Transverse colon (tissue), 4 donors: ENCODE data around the gene GMNN. TPM values are rescaled to one million over a fixed set of nuclear protein-coding genes. Genes with fewer than 3 reads are reported as not detected.

ENCODE experiments used
- DNase-seq: peaks from one replicate; pipeline ENCODE4 v3.0.0-alpha.2; 2019
- H3K27ac ChIP-seq, 4 donors: fragments of 200-600 bp; sonication (generic); 2 replicates each; pipeline ENCODE4 v1.5.1; 2016 to 2018; ENCODE audit warnings: inconsistent platforms in 4 of 4
- H3K27me3 ChIP-seq: fragments of 200-600 bp; sonication (generic); 2 replicates; pipeline ENCODE4 v1.5.1; 2017; ENCODE audit warnings: inconsistent platforms
- H3K36me3 ChIP-seq, 4 donors: fragments of 200-600 bp; sonication (generic); 2 replicates each; pipeline ENCODE4 v1.5.1; 2017 to 2019; ENCODE audit warnings: inconsistent platforms in 4 of 4
- H3K4me1 ChIP-seq, 4 donors: fragments of 200-600 bp; sonication (generic); 2 replicates each; pipeline ENCODE4 v1.5.1; 2017 to 2020; ENCODE audit warnings: inconsistent platforms in 4 of 4
- H3K4me3 ChIP-seq, 4 donors: fragments of 200-600 bp; sonication (generic); 1 replicate in 1 of 4; 2 replicates in 3 of 4; pipeline versions ENCODE4 v1.5.1 to v1.6.1; 2017 to 2019; ENCODE audit warnings: inconsistent platforms in 4 of 4
- H3K9me3 ChIP-seq, 2 donors: fragments of 200-600 bp; sonication (generic); 2 replicates each; pipeline ENCODE4 v1.5.1; 2017 to 2019; ENCODE audit warnings: inconsistent platforms in 2 of 2
- EP300 ChIP-seq: sonication (generic); formaldehyde crosslinking; IDR thresholded peaks from one replicate; pipeline ENCODE4 v1.6.1; 2017; ENCODE audit warnings: antibody characterized with exemption, low read depth
- POLR2A ChIP-seq: fragments of 450-650 bp; IDR thresholded peaks from one replicate; pipeline ENCODE4 v1.6.1; 2016; ENCODE audit warnings: antibody characterized with exemption, mild to moderate bottlenecking, moderate library complexity
- POLR2AphosphoS5 ChIP-seq, 3 donors: sonication (generic); formaldehyde crosslinking; IDR thresholded peaks; one replicate each; pipeline ENCODE4 v1.6.1; 2016; ENCODE audit warnings: antibody characterized with exemption in 3 of 3
- WGBS, 2 donors: methylation state at CpG; one replicate each; pipeline ENCODE4 v1.1.5; 2018; ENCODE audit warnings: low coverage in 1 of 2; 5-methylcytosine and 5-hydroxymethylcytosine counted together
- in situ Hi-C, 4 donors: fragments of 200-750 bp; cut with MboI; loops; one replicate each; pipeline versions ENCODE4 v1.15.0 to v1.15.1; 2017; ENCODE audit warnings: low sequenced_read_pairs in 3 of 4, low pct_ligation_motif_present in 1 of 4, low pct_unique_long_range_greater_than_20kb in 1 of 4
- intact Hi-C: fragments of 100-400 bp; cut with DNase I; formaldehyde crosslinking; loops from one replicate; pipeline ENCODE4 v1.15.1; 2023; ENCODE audit warnings: low total_unique reads
- total RNA-seq, 4 donors: library from RNA; depleted of rRNA; stranded (reverse); fragments of >200 nt; gene quantifications; one replicate each; pipeline ENCODE4 v1.1.0, GENCODE V29; 2016
- TF ChIP-seq, protein P1 (sequence below), 5 experiments: fragments of 200-600 bp in 3 of 5; fragments of 450-650 bp in 2 of 5; sonication (generic) in 3 of 5; IDR thresholded peaks; 1 replicate in 2 of 5; 2 replicates in 3 of 5; pipeline ENCODE4 v1.5.1; 2016 to 2017; ENCODE audit warnings: antibody characterized with exemption in 5 of 5, inconsistent platforms in 3 of 5, mild to moderate bottlenecking in 2 of 5, moderate library complexity in 1 of 5

The GMNN gene
- total RNA-seq, 4 donors from 2014 or later, result 8.2 to 45.7 (median 23.2) TPM

DNA sequence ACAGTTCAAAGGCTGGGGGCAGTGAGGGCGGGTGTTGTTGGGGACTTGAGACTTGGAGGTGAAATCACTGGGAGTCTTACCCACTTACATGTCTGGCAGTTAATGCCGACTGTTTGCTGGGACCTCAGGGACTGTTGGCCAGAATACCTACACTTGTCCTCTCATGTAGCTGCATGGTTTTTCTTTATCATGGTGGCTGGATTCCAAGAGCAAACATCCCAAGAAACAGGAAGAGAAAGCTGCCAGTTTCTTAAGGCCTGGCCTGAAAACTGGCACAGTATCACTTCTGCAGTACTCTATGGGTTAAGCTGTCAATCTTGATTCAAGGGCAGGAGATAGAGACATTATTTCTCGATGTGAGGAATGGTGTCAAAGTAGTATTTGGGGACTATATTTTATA lies 36.0 kb upstream of the GMNN start:
- Histone ChIP-seq H3K4me1 (peaks cover 0 to 8% (median 0%) of the 10 kb centered on the region in 4 donors), H3K9me3 (no peaks in the 10 kb centered on the region), H3K27me3 (no peaks in the 10 kb centered on the region), H3K4me3 (no peak overlapping the region), H3K27ac (no peak overlapping the region), H3K36me3 (no peaks in the 10 kb centered on the region)
- intact Hi-C loops, result no loop called here
- WGBS, 2 donors, result 63 to 72% methylated on average over 3 of the region's 3 CpGs
- DNase-seq, result no peak
- TF ChIP-seq POLR2AphosphoS5 (IDR thresholded peaks at IDR 0.05) (no peak), POLR2A (no peak), EP300 (no peak)
- TF ChIP-seq, protein P1, sequence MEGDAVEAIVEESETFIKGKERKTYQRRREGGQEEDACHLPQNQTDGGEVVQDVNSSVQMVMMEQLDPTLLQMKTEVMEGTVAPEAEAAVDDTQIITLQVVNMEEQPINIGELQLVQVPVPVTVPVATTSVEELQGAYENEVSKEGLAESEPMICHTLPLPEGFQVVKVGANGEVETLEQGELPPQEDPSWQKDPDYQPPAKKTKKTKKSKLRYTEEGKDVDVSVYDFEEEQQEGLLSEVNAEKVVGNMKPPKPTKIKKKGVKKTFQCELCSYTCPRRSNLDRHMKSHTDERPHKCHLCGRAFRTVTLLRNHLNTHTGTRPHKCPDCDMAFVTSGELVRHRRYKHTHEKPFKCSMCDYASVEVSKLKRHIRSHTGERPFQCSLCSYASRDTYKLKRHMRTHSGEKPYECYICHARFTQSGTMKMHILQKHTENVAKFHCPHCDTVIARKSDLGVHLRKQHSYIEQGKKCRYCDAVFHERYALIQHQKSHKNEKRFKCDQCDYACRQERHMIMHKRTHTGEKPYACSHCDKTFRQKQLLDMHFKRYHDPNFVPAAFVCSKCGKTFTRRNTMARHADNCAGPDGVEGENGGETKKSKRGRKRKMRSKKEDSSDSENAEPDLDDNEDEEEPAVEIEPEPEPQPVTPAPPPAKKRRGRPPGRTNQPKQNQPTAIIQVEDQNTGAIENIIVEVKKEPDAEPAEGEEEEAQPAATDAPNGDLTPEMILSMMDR (IDR thresholded peaks at IDR 0.05), result no peak
- in situ Hi-C loops, result no loop called here

DNA sequence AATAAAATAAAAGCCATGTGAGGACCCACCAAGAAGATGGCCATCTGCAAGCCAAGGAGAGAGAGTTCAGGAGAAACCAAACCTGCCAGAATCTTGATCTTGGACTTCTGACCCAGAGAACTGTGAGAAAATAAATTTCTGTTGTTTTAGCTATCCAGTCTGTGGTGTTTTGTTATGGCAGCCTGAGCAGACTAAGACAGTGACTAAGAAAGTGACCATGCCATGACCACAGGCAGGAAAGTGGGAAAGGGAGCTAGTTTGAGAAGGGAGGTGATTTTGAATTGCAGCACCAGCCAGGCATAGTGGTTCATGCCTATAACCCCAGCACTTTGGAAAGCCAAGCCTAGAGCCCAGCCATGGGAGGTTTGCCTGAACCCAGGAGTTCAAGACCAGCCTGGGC lies 33.9 kb upstream of the GMNN start:
- Histone ChIP-seq H3K4me3 (no peak overlapping the region), H3K27ac (no peak overlapping the region), H3K4me1 (peaks cover 0 to 8% (median 0%) of the 10 kb centered on the region in 4 donors), H3K36me3 (no peaks in the 10 kb centered on the region), H3K27me3 (no peaks in the 10 kb centered on the region), H3K9me3 (no peaks in the 10 kb centered on the region)
- in situ Hi-C loops, result no loop called here
- no peak for DNase-seq
- intact Hi-C loops, result no loop called here
- TF ChIP-seq POLR2A, result no peak
- TF ChIP-seq, protein P1 (IDR thresholded peaks at IDR 0.05), result no peak
- no peak for TF ChIP-seq POLR2AphosphoS5 (IDR thresholded peaks at IDR 0.05)
- no peak for TF ChIP-seq EP300

DNA sequence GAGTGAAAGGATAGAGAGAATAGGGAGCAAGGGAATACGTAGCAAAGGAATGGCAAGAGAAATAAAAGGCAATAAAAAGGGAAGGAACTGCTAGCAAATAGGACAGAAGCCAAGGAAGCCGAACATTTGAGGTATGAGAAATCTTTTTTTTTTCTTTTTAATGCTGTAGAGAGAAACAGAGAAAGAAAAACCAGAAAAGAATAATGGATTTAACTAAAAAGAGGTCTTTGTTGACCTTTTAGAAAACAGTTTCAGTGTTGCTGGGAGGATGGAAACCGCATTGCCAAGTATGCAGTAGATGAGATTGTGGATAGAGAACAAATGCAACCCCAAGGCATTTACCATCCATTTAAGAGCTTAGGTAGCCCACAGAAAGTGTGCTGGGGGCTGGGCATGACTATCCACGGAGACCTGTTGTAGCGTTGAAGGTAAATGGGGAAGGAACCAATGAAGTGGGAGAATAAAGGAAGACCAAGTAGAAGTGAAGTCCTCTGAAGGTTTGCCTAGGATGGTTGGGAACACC lies 32.5 kb upstream of the GMNN start:
- intact Hi-C loops, result no loop called here
- DNase-seq, result no peak
- H3K27me3 ChIP-seq, result no peaks in the 10 kb centered on the region
- 80 to 87% methylated on average over 4 to 5 of the region's 5 CpGs for WGBS, 2 donors
- H3K4me1 ChIP-seq, result peaks cover 0 to 8% (median 0%) of the 10 kb centered on the region in 4 donors
- TF ChIP-seq POLR2A (no peak), POLR2AphosphoS5 (IDR thresholded peaks at IDR 0.05) (no peak), EP300 (no peak)
- TF ChIP-seq, protein P1 (IDR thresholded peaks at IDR 0.05), result no peak
- peak overlapping the region in 2 of 4 donors; percentile 49 to 56 for H3K27ac ChIP-seq
- H3K9me3 ChIP-seq, result no peaks in the 10 kb centered on the region
- H3K4me3 ChIP-seq, result no peak overlapping the region
- in situ Hi-C loops, result no loop called here
- no peaks in the 10 kb centered on the region for H3K36me3 ChIP-seq

- H3K4me3 ChIP-seq, result no peak overlapping the region
- no peaks in the 10 kb centered on the region for H3K27me3 ChIP-seq
- TF ChIP-seq EP300 (no peak), POLR2AphosphoS5 (IDR thresholded peaks at IDR 0.05) (no peak), POLR2A (no peak)
- TF ChIP-seq, protein P1 (IDR thresholded peaks at IDR 0.05), result no peak
- no peak for DNase-seq
- H3K4me1 ChIP-seq, result peaks cover 0 to 8% (median 0%) of the 10 kb centered on the region in 4 donors
- in situ Hi-C loops (no loop called here), intact Hi-C loops (no loop called here)
- 21 to 61% methylated on average over 1 to 2 of the region's 2 CpGs for WGBS, 2 donors
- H3K27ac ChIP-seq, result peak overlapping the region; percentile 9 to 56 (median 49)
- H3K9me3 ChIP-seq, result no peaks in the 10 kb centered on the region
- H3K36me3 ChIP-seq, result no peaks in the 10 kb centered on the region
Observed at GRCh38 chr6:24743265-24743943, 31.3 kb upstream of the GMNN start.
